MCF 10A (cell line): ENCODE data around the gene IFNE. TPM values are rescaled to one million over a fixed set of nuclear protein-coding genes. Genes with fewer than 3 reads are reported as not detected.

Experiments
- BruUV-seq: library from RNA; stranded (reverse); fragments of 400-500 nt; replicated peaks from 2 replicates; lab custom pipeline; 2021; lab: Mats Ljungman, UMichigan
- CTCF ChIA-PET: fragments of 300-600 bp; sonication (Branson Sonifier 250); formaldehyde crosslinking; extraction: SDS; loops from one replicate; lab custom pipeline; 2021; ENCODE audit warnings: antibody characterized with exemption, inconsistent platforms; lab: Yijun Ruan, JAX
- POLR2A ChIA-PET: fragments of 300-600, 350-650 bp; sonication (Branson Sonifier 250); formaldehyde crosslinking; extraction: SDS; loops from one replicate; lab custom pipeline; 2020; ENCODE audit warnings: antibody characterized with exemption, inconsistent platforms; lab: Yijun Ruan, JAX
- DNase-seq: peaks from one replicate; pipeline ENCODE4 v3.0.0-alpha.2; 2018; ENCODE audit not compliant: unreplicated experiment
- H3K27ac Mint-ChIP-seq: one replicate; pipeline ENCODE4 v1.8.0; 2022; ENCODE audit warnings: mild to moderate bottlenecking, low read depth, mixed read lengths; ENCODE audit not compliant: unreplicated experiment
- H3K27me3 Mint-ChIP-seq: one replicate; pipeline ENCODE4 v1.8.0; 2022; ENCODE audit warnings: mixed read lengths; ENCODE audit not compliant: insufficient read depth, unreplicated experiment
- H3K36me3 Mint-ChIP-seq: one replicate; pipeline ENCODE4 v1.8.0; 2022; ENCODE audit warnings: mild to moderate bottlenecking, moderate library complexity, mixed read lengths; ENCODE audit not compliant: insufficient read depth, unreplicated experiment
- H3K4me1 Mint-ChIP-seq: one replicate; pipeline ENCODE4 v1.8.0; 2022; ENCODE audit warnings: mixed read lengths; ENCODE audit not compliant: insufficient read depth, unreplicated experiment
- H3K4me3 Mint-ChIP-seq: one replicate; pipeline ENCODE4 v1.8.0; 2022; ENCODE audit warnings: mild to moderate bottlenecking, moderate library complexity, mixed read lengths; ENCODE audit not compliant: unreplicated experiment
- H3K9me3 Mint-ChIP-seq: one replicate; pipeline ENCODE4 v1.8.0; 2022; ENCODE audit warnings: mixed read lengths; ENCODE audit not compliant: unreplicated experiment
- CTCF ChIP-seq: fragments of 200-600 bp; IDR thresholded peaks from one replicate; pipeline ENCODE4 v1.8.0; 2022; ENCODE audit warnings: antibody characterized with exemption, mild to moderate bottlenecking; ENCODE audit not compliant: unreplicated experiment
- intact Hi-C: fragments of 100-400 bp; cut with micrococcal nuclease; formaldehyde crosslinking; loops from 2 replicates; pipeline ENCODE4 v1.14.1; 2022
- total RNA-seq: library from RNA; stranded (reverse); gene quantifications from 2 replicates; pipeline ENCODE4 v1.2.3, GENCODE V29; 2022

The IFNE gene
- total RNA-seq, 1 experiment from 2014 or later = 2.4 TPM

DNA sequence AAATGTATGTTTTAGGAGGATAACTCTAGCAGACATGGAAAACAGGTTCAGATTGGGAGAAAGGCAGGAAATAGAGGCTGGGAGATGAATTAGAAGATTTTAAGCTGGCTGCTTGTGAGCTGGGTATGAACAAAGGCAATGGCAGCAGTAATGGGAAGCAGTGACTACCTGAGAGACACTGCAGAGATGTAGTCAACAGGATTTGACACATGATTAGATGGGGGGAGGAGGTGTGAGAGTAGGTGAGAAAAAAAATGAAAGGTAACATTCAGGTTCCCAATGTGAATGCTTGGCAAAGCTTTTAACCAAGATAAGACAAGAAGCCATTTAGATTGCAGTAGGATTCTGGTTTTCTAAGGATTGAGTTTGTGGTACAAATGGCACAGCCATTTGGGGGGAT is 22.8 kb upstream of the IFNE start:
- CTCF ChIA-PET = interaction anchor here (0.6 to 1.7 kb wide), 3 partner anchors 204 to 740 kb away, joined by 3 to 7 read pairs (median 3); no protein-coding TSS in a partner anchor
- Mint-ChIP-seq H3K27ac (no peak overlapping the region), H3K4me1 (peaks cover 7% of the 10 kb centered on the region), H3K9me3 (no peaks in the 10 kb centered on the region), H3K36me3 (no peaks in the 10 kb centered on the region), H3K4me3 (no peak overlapping the region), H3K27me3 (no peaks in the 10 kb centered on the region)
- POLR2A ChIA-PET = interaction anchor here (0.7 to 1.5 kb wide), 4 partner anchors 19 to 53 kb away, joined by 3 to 5 read pairs (median 3); no protein-coding TSS in a partner anchor
- no TSS peak for BruUV-seq
- TF ChIP-seq CTCF = no peak
- intact Hi-C loops = loop anchor here (5.0 kb wide), 1 partner anchor 52 kb away; no protein-coding TSS in a partner anchor
- no peak for DNase-seq

GRCh38 chr9:21504113-21504512 is 22.0 kb upstream of the IFNE start:
- peaks cover 7% of the 10 kb centered on the region for H3K4me1 Mint-ChIP-seq
- H3K4me3 Mint-ChIP-seq = no peak overlapping the region
- ChIA-PET POLR2A (interaction anchor here (1.0 kb wide), 1 partner anchor 50 kb away, joined by 3 read pairs; no protein-coding TSS in a partner anchor), CTCF (interaction anchor here (0.7 to 1.2 kb wide), 2 partner anchors 175 to 205 kb away, joined by 3 read pairs; no protein-coding TSS in a partner anchor)
- no peaks in the 10 kb centered on the region for H3K36me3 Mint-ChIP-seq
- H3K27me3 Mint-ChIP-seq = no peaks in the 10 kb centered on the region
- intact Hi-C loops = no loop called here
- H3K9me3 Mint-ChIP-seq = no peaks in the 10 kb centered on the region
- DNase-seq = no peak
- H3K27ac Mint-ChIP-seq = no peak overlapping the region
- BruUV-seq = no TSS peak
- no peak for TF ChIP-seq CTCF

- ChIA-PET POLR2A (no interaction called here), CTCF (no interaction called here)
- intact Hi-C loops = no loop called here
- no peak for DNase-seq
- H3K27ac Mint-ChIP-seq = no peak overlapping the region
- no peaks in the 10 kb centered on the region for H3K9me3 Mint-ChIP-seq
- H3K27me3 Mint-ChIP-seq = no peaks in the 10 kb centered on the region
- H3K4me3 Mint-ChIP-seq = no peak overlapping the region
- H3K36me3 Mint-ChIP-seq = no peaks in the 10 kb centered on the region
- no TSS peak for BruUV-seq
- H3K4me1 Mint-ChIP-seq = peaks cover 7% of the 10 kb centered on the region
- no peak for TF ChIP-seq CTCF
These were observed 20.5 kb upstream of the IFNE start for GRCh38 chr9:21502586-21502985.

DNA sequence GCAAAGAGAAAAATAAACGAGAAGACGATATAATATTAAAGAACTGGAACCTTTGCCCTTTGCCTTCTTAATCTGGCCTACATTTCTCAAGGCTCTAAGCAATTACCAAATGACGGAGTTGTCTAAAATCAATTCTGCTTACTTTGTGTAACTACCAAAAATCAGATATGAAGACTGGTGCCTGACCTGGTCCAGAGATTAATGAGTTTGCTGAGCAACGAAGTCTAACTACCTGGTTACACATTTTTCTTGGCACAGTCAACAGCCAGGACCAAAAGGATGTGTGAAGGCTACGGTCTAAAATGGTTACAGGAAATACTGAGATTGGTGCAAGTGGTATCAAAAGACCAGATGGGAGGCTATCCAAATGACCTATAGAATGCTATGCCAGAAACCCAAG is 17.8 kb upstream of the IFNE start:
- POLR2A ChIA-PET = interaction anchor here (0.9 kb wide), 1 partner anchor 9 kb away, joined by 4 read pairs; no protein-coding TSS in a partner anchor
- Mint-ChIP-seq H3K9me3 (no peaks in the 10 kb centered on the region), H3K4me1 (peaks cover 7% of the 10 kb centered on the region), H3K36me3 (no peaks in the 10 kb centered on the region), H3K27me3 (no peaks in the 10 kb centered on the region), H3K4me3 (no peak overlapping the region), H3K27ac (no peak overlapping the region)
- no peak for TF ChIP-seq CTCF
- CTCF ChIA-PET = interaction anchor here (0.6 to 1.2 kb wide), 3 partner anchors 8 to 86 kb away, joined by 3 read pairs; no protein-coding TSS in a partner anchor
- DNase-seq = no peak
- no TSS peak for BruUV-seq
- intact Hi-C loops = loop anchor here (10.0 kb wide), 1 partner anchor 735 kb away; no protein-coding TSS in a partner anchor
